H1 (cell line): ENCODE results near the gene LAD1. TPM values are rescaled to one million over a fixed set of nuclear protein-coding genes. Genes with fewer than 3 reads are reported as not detected.

Experiments used
- MAX ChIP-seq: IDR thresholded peaks from 2 replicates; pipeline ENCODE4 v1.6.1; 2012; ENCODE audit warnings: inconsistent platforms
- RNF2 ChIP-seq: fragments of 200-900, 300-1000 bp; sonication (generic); IDR thresholded peaks from 2 replicates; pipeline ENCODE4 v1.7.1; 2016; ENCODE audit warnings: borderline replicate concordance, low read depth, mild to moderate bottlenecking, antibody characterized with exemption, low read length; ENCODE audit not compliant: poor library complexity, severe bottlenecking; ENCODE audit errors: missing control alignments
- SAP30 ChIP-seq: fragments of 300-600 bp; sonication (generic); IDR thresholded peaks from 2 replicates; pipeline ENCODE4 v1.7.1; 2012; ENCODE audit warnings: low read length, moderate library complexity, mild to moderate bottlenecking, inconsistent platforms; ENCODE audit not compliant: insufficient read depth, insufficient replicate concordance
- SP4 ChIP-seq: IDR thresholded peaks from 2 replicates; pipeline ENCODE4 v1.6.1; 2012; ENCODE audit warnings: low read length, inconsistent platforms
- polyA plus RNA-seq, 7 experiments: library from polyadenylated mRNA; depleted of rRNA in 3 of 7; stranded (reverse) in 5 of 7; unstranded in 2 of 7; fragments of >200 nt in 5 of 7; fragments of 200-250 nt in 2 of 7; gene quantifications; 1 replicate in 5 of 7; 2 replicates in 1 of 7; 4 replicates in 1 of 7; pipeline versions ENCODE4 v1.2.1 to v1.2.3, GENCODE V29; 2011 to 2013; ENCODE audit warnings: missing spikeins in 2 of 7, mixed read lengths in 2 of 7
- total RNA-seq: library from RNA; stranded (reverse); fragmentation: NEBNext Ultra II Directional; extraction: Animal tissue kit (Norgen Biotek cat#: 25700); gene quantifications from 2 replicates; pipeline ENCODE4 v1.2.1, GENCODE V29; 2021

Gene LAD1
- total and polyA plus RNA-seq, 2 of the 8 experiments (the other 6 are each of a cell fraction or from before 2014, with no cell fraction given), result 9.3 to 32.8 TPM

GRCh38 chr1:201345081-201345355 lies 54.1 kb downstream of the LAD1 start (continued):
- TF ChIP-seq RNF2 (no peak), SP4 (no peak), SAP30 (no peak), MAX (no peak)
- TF ChIP-seq, all 59 proteins: peak for 0
